CD4-positive, alpha-beta memory T cell (primary cell): ENCODE results near the gene ZNF710. TPM values are rescaled to one million over a fixed set of nuclear protein-coding genes. Genes with fewer than 3 reads are reported as not detected.

Source experiments
- CTCF ChIA-PET: fragments of 350-600 bp; sonication (Branson Sonifier 250); formaldehyde crosslinking; loops from one replicate; lab custom pipeline; 2021; ENCODE audit warnings: inconsistent platforms; ENCODE audit not compliant: partially characterized antibody; lab: Charles Lee
- POLR2A ChIA-PET: fragments of 350-600 bp; sonication (Branson Sonifier 250); formaldehyde crosslinking; loops from one replicate; lab custom pipeline; 2021; ENCODE audit not compliant: partially characterized antibody; lab: Charles Lee
- DNase-seq, 5 donors: peaks; one replicate each; pipeline versions ENCODE4 v3.0.0 to v3.0.0-alpha.2; 2020 to 2022; ENCODE audit warnings: mixed read lengths in 1 of 5
- H3K27ac ChIP-seq: one replicate; pipeline ENCODE4 v1.7.0; 2013; ENCODE audit warnings: low read depth, low read length
- H3K27me3 ChIP-seq: 2 replicates; pipeline ENCODE4 v1.7.0; 2013; ENCODE audit warnings: mild to moderate bottlenecking, low read length, moderate library complexity; ENCODE audit not compliant: insufficient read depth
- H3K36me3 ChIP-seq: 2 replicates; pipeline ENCODE4 v1.7.0; 2013; ENCODE audit warnings: mild to moderate bottlenecking, low read length, moderate library complexity; ENCODE audit not compliant: insufficient read depth
- H3K4me1 ChIP-seq: 2 replicates; pipeline ENCODE4 v1.7.0; 2013; ENCODE audit warnings: mild to moderate bottlenecking, low read length, moderate library complexity; ENCODE audit not compliant: insufficient read depth
- H3K4me3 ChIP-seq, 2 donors: one replicate each; pipeline ENCODE4 v1.7.0; 2013; ENCODE audit warnings: low read length in 2 of 2, mild to moderate bottlenecking in 1 of 2
- H3K9me3 ChIP-seq, 2 donors: one replicate each; pipeline ENCODE4 v1.7.0; 2013; ENCODE audit warnings: low read length in 2 of 2, control low read depth in 1 of 2; ENCODE audit not compliant: control insufficient read depth in 1 of 2
- H3K27ac Mint-ChIP-seq, 7 donors: one replicate each; pipeline ENCODE4 v1.8.0; 2020 to 2021; ENCODE audit warnings: mixed read lengths in 7 of 7, mild to moderate bottlenecking in 6 of 7, inconsistent platforms in 3 of 7, moderate library complexity in 3 of 7
- H3K27me3 Mint-ChIP-seq, 2 donors: one replicate each; pipeline ENCODE4 v1.8.0; 2020 to 2021; ENCODE audit warnings: mixed read lengths in 2 of 2
- H3K36me3 Mint-ChIP-seq, 2 donors: one replicate each; pipeline ENCODE4 v1.8.0; 2020 to 2021; ENCODE audit warnings: mixed read lengths in 2 of 2, inconsistent platforms in 1 of 2, mild to moderate bottlenecking in 1 of 2
- H3K4me1 Mint-ChIP-seq, 4 donors: one replicate each; pipeline ENCODE4 v1.8.0; 2020 to 2021; ENCODE audit warnings: mixed read lengths in 4 of 4, mild to moderate bottlenecking in 1 of 4
- H3K4me3 Mint-ChIP-seq, 8 donors: one replicate each; pipeline ENCODE4 v1.8.0; 2020 to 2021; ENCODE audit warnings: mixed read lengths in 8 of 8, mild to moderate bottlenecking in 7 of 8, moderate library complexity in 6 of 8, inconsistent platforms in 3 of 8
- H3K9me3 Mint-ChIP-seq, 8 donors: one replicate each; pipeline ENCODE4 v1.8.0; 2020 to 2021; ENCODE audit warnings: mixed read lengths in 8 of 8, mild to moderate bottlenecking in 5 of 8, inconsistent platforms in 3 of 8, moderate library complexity in 1 of 8
- intact Hi-C: fragments of 100-400 bp; cut with micrococcal nuclease; formaldehyde crosslinking; loops from one replicate; pipeline ENCODE4 v1.15.1; 2023
- polyA plus RNA-seq, 2 donors: library from polyadenylated mRNA; unstranded; fragments of 300-500 nt; fragmentation: Illumina TruSeq; gene quantifications; one replicate each; pipeline ENCODE4 v1.2.3, GENCODE V29; 2021
- total RNA-seq, 2 experiments: library from RNA; stranded (reverse); gene quantifications; one replicate each; pipeline ENCODE4 v1.2.3, GENCODE V29; 2021

Gene ZNF710
- total and polyA plus RNA-seq, 4 experiments from 2014 or later: 0.10 to 19.7 (median 10.9) TPM

DNA sequence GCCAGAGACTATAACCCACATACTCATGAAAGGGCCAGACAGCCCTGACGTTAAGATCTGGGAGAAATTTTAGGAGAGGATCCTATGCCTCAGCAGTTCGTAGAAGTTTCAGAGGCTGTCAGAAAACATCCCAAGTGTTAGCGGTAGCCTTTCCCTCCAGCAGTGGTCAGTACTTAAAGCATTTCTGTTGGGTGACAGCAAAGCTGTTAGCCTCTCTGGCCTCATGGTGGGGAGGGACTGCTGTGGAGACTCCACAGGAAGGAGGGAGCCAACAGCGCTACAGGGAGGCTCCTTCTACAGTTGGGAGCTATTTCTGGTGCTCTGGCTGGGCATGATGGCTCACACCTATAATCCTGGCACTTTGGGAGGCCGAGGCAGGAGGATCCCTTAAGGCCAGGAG lies 73.8 kb downstream of the ZNF710 start:
- no peaks in the 10 kb centered on the region for H3K27me3 ChIP-seq
- POLR2A ChIA-PET: interaction anchor here (0.7 to 1.5 kb wide), 2 partner anchors 41 to 181 kb away, joined by 3 to 4 read pairs; partner anchors contain the start of gene AP3S2
- H3K4me1 ChIP-seq: peaks cover 3% of the 10 kb centered on the region
- DNase-seq: no peak
- no peak overlapping the region for H3K4me3 ChIP-seq
- H3K36me3 ChIP-seq: no peaks in the 10 kb centered on the region
- H3K9me3 Mint-ChIP-seq: no peaks in the 10 kb centered on the region
- no peaks in the 10 kb centered on the region for H3K9me3 ChIP-seq
- no peaks in the 10 kb centered on the region for H3K27me3 Mint-ChIP-seq
- H3K4me3 Mint-ChIP-seq: no peak overlapping the region
- H3K27ac ChIP-seq: no peak overlapping the region
- peaks cover 2 to 9% (median 6%) of the 10 kb centered on the region in 4 donors for H3K4me1 Mint-ChIP-seq
- H3K27ac Mint-ChIP-seq: peak overlapping the region in 4 of 7 donors; percentile 21 to 86 (median 46)
- H3K36me3 Mint-ChIP-seq: peaks cover 11 to 42% of the 10 kb centered on the region in 2 donors
- CTCF ChIA-PET: interaction anchor here (0.6 to 2.2 kb wide), 14 partner anchors 11 to 314 kb away, joined by 3 to 9 read pairs (median 4); partner anchors contain the start of gene IDH2
- intact Hi-C loops: no loop called here

DNA sequence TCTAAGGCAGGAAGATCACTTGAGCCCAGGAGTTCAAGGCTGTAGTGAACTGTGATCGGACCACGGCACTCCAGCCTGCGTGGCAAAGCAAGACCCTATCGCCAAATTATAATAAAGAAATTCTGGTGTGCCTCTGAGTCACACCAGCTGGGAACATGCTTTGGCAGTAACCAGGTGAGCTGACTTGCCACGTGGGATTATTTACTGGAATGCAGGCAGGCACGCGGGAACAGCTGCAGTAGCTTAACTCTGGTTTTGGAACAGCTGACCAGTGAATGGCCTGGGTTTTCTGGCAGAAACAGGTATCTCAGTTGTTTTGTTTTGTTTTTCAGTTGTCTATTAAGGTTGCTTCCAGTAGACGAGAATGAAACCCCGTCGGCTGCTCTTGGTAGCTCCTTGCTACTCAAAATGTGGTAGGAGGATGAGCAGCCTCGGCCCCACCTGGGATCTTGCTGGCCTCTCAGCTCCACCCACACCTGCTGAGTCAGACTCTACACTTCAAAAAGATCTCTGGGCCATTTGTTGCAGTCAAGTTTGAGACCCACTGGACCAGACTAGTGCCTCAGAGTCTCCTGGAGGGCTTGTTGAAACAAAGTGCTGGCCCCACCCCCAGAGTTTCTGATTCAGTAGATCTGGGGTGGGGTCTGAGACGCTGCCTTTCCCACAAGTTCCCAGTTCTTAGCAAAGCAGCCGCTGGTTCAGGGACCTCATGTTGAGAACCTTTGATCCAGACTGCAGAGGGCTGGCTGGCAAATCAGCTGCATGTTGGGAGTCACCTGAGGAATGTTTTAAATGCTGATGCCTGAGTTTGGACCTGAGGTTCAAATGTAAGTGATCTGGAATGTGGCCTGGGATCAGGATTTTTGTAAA lies 74.5 kb downstream of the ZNF710 start:
- DNase-seq: no peak
- Mint-ChIP-seq H3K27ac (peak overlapping the region in 6 of 7 donors; percentile 19 to 76 (median 46)), H3K4me3 (no peak overlapping the region), H3K4me1 (peaks cover 2 to 7% (median 5%) of the 10 kb centered on the region in 4 donors), H3K9me3 (no peaks in the 10 kb centered on the region), H3K36me3 (peaks cover 10 to 44% of the 10 kb centered on the region in 2 donors), H3K27me3 (no peaks in the 10 kb centered on the region)
- Histone ChIP-seq H3K9me3 (no peaks in the 10 kb centered on the region), H3K36me3 (no peaks in the 10 kb centered on the region), H3K27ac (no peak overlapping the region), H3K4me3 (no peak overlapping the region), H3K4me1 (peaks cover 3% of the 10 kb centered on the region), H3K27me3 (no peaks in the 10 kb centered on the region)
- intact Hi-C loops: no loop called here
- ChIA-PET CTCF (interaction anchor here (0.6 to 2.2 kb wide), 18 partner anchors 10 to 315 kb away, joined by 3 to 9 read pairs (median 4); partner anchors contain the start of gene IDH2), POLR2A (interaction anchor here (0.7 to 1.5 kb wide), 2 partner anchors 42 to 182 kb away, joined by 3 to 4 read pairs; partner anchors contain the start of gene AP3S2)

DNA sequence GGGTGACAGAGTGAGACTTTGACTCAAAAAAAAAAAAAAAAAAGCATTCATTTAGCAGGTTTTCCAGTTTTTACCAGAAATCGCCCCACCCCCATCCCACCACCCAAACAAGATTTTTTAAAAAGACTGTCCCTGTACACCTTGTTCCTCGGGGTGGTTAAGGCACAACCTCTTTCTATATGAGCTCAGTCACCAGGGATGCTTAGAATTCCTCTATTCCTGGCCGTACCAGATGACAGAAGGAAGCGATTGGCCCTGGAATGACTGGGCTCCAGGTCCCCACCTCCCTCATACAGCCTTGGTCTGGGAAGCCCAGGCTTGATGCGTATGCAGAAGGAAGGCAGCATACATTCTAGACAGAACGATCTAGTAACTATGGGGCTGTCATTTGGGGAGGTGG lies 75.6 kb downstream of the ZNF710 start:
- Histone ChIP-seq H3K4me3 (no peak overlapping the region), H3K27ac (no peak overlapping the region), H3K9me3 (no peaks in the 10 kb centered on the region), H3K4me1 (no peaks in the 10 kb centered on the region), H3K27me3 (no peaks in the 10 kb centered on the region), H3K36me3 (no peaks in the 10 kb centered on the region)
- peaks cover 0 to 2% (median 0%) of the 10 kb centered on the region in 4 donors for H3K4me1 Mint-ChIP-seq
- CTCF ChIA-PET: interaction anchor here (1.0 to 2.2 kb wide), 5 partner anchors 12 to 316 kb away, joined by 3 to 9 read pairs (median 5); no protein-coding TSS in a partner anchor
- no peak for DNase-seq
- POLR2A ChIA-PET: no interaction called here
- H3K36me3 Mint-ChIP-seq: peaks cover 10 to 46% of the 10 kb centered on the region in 2 donors
- no peaks in the 10 kb centered on the region for H3K9me3 Mint-ChIP-seq
- no peak overlapping the region for H3K4me3 Mint-ChIP-seq
- H3K27ac Mint-ChIP-seq: no peak overlapping the region
- H3K27me3 Mint-ChIP-seq: no peaks in the 10 kb centered on the region
- intact Hi-C loops: no loop called here

DNA sequence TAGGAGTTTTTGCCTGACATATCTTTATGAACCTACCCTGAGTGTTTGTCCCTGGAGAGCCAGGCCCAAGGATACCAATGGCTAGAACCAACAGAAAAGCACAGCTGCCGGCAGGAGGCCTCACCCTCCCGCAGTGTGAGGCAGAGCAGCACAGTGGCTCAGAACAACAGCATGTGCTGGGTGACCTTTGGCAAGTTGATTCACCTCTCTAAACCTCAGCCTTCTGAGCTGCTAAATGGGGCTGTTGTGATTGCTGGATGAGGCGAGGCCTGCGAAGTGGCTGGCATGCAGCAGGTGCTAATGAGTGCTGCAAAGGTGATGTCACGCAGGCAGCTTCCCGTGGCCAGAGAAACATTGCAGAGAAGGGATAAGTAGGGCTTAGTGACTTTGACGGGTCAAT lies 77.8 kb downstream of the ZNF710 start:
- DNase-seq: no peak
- no peak overlapping the region for H3K27ac ChIP-seq
- intact Hi-C loops: no loop called here
- H3K9me3 Mint-ChIP-seq: no peaks in the 10 kb centered on the region
- peaks cover 0 to 2% (median 0%) of the 10 kb centered on the region in 4 donors for H3K4me1 Mint-ChIP-seq
- H3K4me1 ChIP-seq: no peaks in the 10 kb centered on the region
- no peaks in the 10 kb centered on the region for H3K9me3 ChIP-seq
- H3K36me3 ChIP-seq: peaks cover 8% of the 10 kb centered on the region
- H3K27me3 ChIP-seq: no peaks in the 10 kb centered on the region
- no peak overlapping the region for H3K4me3 ChIP-seq
- H3K4me3 Mint-ChIP-seq: no peak overlapping the region
- ChIA-PET POLR2A (interaction anchor here (0.6 kb wide), 1 partner anchor 8 kb away, joined by 3 read pairs; no protein-coding TSS in a partner anchor), CTCF (interaction anchor here (1.6 kb wide), 1 partner anchor 8 kb away, joined by 7 read pairs; no protein-coding TSS in a partner anchor)
- H3K27ac Mint-ChIP-seq: peak overlapping the region in 2 of 7 donors; percentile 69 to 84
- no peaks in the 10 kb centered on the region for H3K27me3 Mint-ChIP-seq
- H3K36me3 Mint-ChIP-seq: peaks cover 14 to 50% of the 10 kb centered on the region in 2 donors

- no peaks in the 10 kb centered on the region for H3K9me3 ChIP-seq
- peaks cover 14 to 51% of the 10 kb centered on the region in 2 donors for H3K36me3 Mint-ChIP-seq
- DNase-seq: no peak
- no peak overlapping the region for H3K27ac ChIP-seq
- H3K9me3 Mint-ChIP-seq: no peaks in the 10 kb centered on the region
- no peaks in the 10 kb centered on the region for H3K27me3 ChIP-seq
- peak overlapping the region in 2 of 7 donors; percentile 32 to 78 for H3K27ac Mint-ChIP-seq
- H3K27me3 Mint-ChIP-seq: no peaks in the 10 kb centered on the region
- ChIA-PET CTCF (interaction anchor here (1.6 kb wide), 1 partner anchor 9 kb away, joined by 7 read pairs; no protein-coding TSS in a partner anchor), POLR2A (interaction anchor here (0.6 to 1.1 kb wide), 2 partner anchors 9 to 21 kb away, joined by 3 to 4 read pairs; no protein-coding TSS in a partner anchor)
- H3K4me3 Mint-ChIP-seq: no peak overlapping the region
- intact Hi-C loops: no loop called here
- H3K4me3 ChIP-seq: no peak overlapping the region
- no peaks in the 10 kb centered on the region for H3K4me1 ChIP-seq
- peaks cover 17% of the 10 kb centered on the region for H3K36me3 ChIP-seq
- H3K4me1 Mint-ChIP-seq: peaks cover 0 to 2% (median 0%) of the 10 kb centered on the region in 4 donors
Measured at GRCh38 chr15:90079619-90080457, 78.7 kb downstream of the ZNF710 start.

- ChIA-PET CTCF (interaction anchor here (1.6 kb wide), 1 partner anchor 10 kb away, joined by 7 read pairs; no protein-coding TSS in a partner anchor), POLR2A (interaction anchor here (1.1 kb wide), 1 partner anchor 21 kb away, joined by 4 read pairs; no protein-coding TSS in a partner anchor)
- H3K4me1 Mint-ChIP-seq: peaks cover 0 to 2% (median 0%) of the 10 kb centered on the region in 4 donors
- H3K4me3 Mint-ChIP-seq: no peak overlapping the region
- no peak for DNase-seq
- Histone ChIP-seq H3K27me3 (no peaks in the 10 kb centered on the region), H3K36me3 (peaks cover 23% of the 10 kb centered on the region), H3K4me1 (no peaks in the 10 kb centered on the region), H3K4me3 (no peak overlapping the region), H3K27ac (no peak overlapping the region), H3K9me3 (no peaks in the 10 kb centered on the region)
- peaks cover 14 to 54% of the 10 kb centered on the region in 2 donors for H3K36me3 Mint-ChIP-seq
- H3K9me3 Mint-ChIP-seq: no peaks in the 10 kb centered on the region
- H3K27me3 Mint-ChIP-seq: no peaks in the 10 kb centered on the region
- intact Hi-C loops: no loop called here
- peak overlapping the region in 2 of 7 donors; percentile 46 to 78 for H3K27ac Mint-ChIP-seq
Measured at GRCh38 chr15:90080458-90080755, 79.3 kb downstream of the ZNF710 start.
